ENCODE measurements around the gene GNAS-AS1.

Gene GNAS-AS1

DNA sequence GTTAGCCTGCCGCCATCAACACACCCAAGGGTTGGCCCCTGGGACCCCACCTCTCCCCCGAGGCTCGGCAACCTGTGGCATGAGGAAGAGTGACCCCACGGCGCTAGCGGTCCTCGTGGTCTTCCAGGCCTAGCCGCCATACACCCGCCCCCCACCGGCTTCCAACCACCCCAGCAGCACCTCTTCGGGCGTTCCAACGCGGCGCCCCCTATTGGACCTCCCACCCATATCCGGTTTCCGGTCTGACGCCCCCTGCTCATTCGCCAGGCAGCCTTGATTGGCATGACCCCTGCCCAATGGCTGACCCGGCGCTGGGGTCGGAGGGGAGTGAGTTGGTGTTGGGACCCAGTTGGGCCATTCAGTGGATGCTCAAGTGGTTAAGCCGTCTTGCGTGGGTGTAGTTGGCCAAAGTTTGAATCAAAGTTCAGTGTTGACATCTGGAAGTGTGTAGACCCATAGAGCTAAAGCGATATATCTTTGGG lies at the start of gene GNAS-AS1:
Gene GNAS-AS1, minus strand, starts transcription at position 210 of the 482 bp plus-strand sequence.
- DNase-seq (ENCODE audit: low spot score): peak; percentile 93

DNA sequence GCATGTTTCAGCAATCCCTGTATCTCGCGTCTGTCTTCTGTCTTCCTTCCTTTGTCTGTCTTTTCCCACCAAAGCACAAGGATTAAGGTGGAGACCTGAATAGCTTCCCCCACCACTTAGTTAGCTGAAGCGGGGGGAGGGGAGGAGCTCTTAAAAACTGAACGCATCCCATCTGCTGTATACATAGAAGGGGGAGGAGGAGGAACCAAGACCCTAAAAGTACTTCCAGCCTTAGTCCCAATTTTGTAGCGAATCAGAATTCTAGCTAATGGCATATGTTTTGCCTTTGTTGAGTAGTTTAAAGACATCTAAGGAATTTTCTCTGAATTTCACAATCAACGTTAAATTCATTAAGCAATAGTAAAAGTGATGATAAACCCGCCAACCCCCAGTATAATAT lies 49.7 kb upstream of the GNAS-AS1 start:
- no peak for DNase-seq (ENCODE audit: low spot score)

DNA sequence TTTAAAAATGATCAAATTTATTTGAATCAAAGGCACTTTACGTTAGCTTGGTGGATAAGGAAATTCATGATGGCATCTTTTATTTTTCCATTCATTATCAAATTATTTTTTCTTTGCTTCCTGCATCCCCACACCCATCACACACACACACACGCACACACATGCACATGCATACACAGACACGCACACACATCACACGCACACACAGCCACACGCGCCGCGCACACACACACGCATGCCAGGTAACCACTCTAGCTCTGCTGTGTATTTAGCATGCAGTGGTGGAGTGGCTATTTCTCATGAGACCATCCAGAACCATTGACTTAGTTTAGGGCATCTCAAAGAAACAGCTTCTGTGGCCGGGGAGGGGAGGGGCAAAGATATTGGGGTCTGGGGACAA lies 48.8 kb upstream of the GNAS-AS1 start:
- DNase-seq (ENCODE audit: low spot score): no peak

DNA sequence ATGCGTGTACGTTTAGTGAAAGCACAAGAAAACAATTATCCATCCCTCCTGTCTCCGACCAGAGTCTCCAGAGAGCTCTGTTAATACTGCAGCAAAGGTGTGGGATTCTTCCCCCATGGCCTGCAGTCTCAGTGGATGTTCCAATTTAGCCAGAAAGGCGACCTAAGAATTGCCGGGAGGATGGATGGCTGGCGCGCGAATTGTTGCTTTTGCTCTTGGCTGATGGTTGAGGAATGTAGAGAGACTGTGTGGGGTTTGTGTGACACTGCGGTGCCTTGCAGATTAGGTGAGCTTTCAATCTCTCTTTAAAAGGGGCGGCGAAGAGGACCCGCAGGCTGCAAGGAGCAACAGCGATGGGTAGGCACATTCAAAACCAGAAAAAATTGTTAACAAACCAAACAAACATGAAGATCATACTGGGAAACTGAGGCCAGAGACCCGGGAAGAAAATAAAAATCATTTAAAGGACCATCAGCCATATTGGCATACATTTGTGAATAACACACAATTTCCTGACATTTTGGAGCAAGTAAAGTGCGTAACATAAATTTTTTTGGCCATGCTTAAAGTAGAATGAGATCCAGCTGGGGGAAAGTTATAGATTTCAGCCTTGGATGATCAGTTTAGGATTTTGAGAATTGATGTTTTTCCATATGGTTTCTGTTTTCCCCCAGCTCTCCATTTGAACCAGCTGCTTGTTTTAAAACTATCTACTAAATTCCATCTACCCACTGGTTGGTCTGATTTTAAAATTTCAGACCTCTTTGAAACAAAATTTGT lies 48.1 kb upstream of the GNAS-AS1 start:
- no peak for DNase-seq (ENCODE audit: low spot score)

DNA sequence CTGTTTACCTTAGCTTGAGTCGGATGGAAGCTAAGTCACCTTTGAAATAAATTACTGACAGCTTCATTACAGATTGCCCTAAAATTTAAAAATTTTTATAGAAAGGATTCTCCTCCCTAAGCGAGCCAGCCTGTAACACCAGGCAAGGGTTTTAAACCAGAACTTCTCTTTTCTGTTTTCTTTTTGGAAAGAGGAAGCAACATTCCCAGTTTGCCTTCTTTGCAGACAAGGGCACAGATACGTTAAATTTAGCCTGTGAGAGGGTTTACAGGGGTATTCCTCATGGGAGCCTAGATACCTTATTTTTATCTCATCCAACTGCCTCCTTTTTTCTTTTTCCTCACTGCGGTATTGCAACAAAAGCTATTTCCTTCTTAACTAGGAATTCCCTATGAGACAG lies 46.8 kb upstream of the GNAS-AS1 start:
- no peak for DNase-seq (ENCODE audit: low spot score)

DNA sequence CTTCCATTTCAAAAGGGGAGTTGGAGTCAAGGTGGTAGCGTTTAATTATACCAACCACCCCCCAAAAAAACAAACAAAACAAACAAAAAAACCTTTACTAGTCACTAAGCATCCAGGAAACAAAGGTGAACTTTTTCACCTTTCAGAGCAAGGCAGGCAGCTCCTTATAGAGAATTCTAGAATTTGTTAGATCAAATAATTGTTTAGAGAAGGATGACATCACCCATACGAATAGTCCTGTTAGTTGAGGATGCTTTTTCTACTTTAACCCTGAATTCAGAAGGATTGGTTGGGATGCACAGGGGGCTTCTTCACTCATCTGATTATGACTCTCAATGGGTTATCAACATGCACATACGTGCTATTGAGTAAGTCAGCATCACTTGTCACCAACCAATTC lies 46.1 kb upstream of the GNAS-AS1 start:
- no peak for DNase-seq (ENCODE audit: low spot score)

DNA sequence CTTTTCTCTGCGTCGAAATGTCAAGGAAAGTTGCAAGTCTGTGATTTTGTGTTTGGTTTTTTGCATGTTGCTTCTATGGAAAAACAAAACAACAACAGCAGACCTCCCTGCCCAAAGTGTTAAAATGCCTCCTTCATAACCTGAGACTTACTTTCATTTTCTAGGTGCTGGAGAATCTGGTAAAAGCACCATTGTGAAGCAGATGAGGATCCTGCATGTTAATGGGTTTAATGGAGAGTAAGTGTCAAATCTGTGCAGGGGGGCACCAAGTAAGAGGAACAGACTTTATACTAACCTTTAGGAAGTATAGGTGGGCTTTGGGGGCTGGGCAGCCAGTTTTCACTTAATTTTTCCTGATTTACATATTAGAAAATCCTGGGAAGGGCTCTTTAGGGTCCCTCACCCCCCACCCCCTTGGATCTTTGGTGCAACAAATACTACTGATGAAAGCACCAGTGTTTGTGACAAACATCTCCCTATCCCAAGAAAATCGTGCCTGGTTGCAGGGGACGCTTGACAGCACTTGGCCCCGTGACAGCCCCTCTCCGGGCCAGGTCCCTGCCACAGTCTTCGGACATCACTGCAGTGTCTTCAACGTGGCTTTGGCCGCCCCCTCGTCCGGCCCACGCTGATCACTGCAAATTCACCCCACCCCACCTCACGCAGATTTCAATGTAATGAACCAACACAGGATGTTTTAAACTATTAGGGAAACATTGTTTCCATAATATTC lies 44.9 kb upstream of the GNAS-AS1 start:
- no peak for DNase-seq (ENCODE audit: low spot score)

DNA sequence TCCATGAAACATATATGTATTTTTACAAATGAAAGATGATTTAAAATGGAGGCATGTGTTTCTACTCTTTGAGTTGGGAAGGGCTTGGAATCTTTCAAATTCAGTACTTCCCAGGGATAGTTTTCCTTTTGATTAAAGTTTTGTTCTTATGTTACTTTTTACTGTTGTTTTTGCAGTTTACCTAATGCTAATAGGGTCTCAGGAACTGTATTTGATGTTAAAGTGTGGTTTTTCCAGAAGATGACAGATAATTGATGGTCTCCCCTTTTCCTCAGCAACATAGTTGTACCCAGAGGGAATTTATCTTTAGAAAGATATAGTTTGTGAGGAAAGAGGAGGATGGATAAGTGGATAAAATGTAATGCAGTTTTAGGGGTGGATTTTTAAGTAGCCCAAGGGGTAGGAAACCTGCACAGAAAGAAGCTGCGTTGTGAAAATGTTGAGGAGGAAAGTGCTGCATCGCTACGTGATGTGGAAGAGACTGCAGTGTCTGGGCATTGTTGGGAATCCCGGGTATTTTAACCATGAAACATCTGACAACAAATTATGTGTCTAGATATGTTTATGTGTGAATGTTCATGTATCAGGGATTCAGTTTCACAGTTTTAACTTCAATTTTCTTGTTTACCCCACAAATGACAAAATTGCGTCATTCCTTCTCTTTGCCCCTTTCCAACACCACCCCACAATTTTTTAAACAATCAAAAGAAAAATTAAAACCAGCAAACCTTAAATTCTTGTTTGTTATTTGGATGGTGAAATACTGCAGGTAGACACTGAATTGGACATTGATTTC lies 44.1 kb upstream of the GNAS-AS1 start:
- DNase-seq (ENCODE audit: low spot score): no peak

DNA sequence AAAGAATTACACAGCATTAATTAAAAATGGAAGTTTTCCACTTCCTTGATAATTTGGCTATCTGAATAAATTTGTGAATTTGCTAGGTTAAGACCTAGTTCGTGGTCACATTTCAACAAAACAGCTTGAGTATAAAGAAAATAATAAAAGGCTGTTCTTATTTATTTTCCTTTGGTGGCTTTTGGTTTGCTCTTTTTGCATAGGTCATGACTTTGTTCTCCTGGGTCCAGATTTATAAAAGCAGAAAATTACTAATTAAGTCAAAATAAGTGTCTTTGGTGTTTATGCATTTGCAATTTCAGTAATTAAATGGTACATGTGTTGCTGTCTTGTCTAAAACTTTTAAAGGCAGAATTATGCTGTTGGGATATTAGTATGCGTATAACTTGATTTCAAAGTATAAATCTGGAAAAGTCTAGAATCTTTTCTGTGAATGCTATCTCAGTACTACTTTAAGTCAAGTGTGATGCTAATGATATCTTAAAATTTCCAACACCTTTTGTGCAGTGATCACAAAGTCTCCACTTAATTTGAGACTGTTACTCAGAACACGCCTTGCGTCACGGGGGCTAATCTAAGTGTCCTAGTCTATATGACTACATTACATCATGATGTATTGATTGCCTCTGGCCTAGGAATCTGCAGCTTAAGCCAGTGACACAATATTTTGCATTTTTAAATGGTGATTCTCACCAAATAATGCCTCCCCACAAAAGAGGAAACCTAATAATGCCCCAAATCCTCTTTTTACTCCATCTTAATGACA lies 42.8 kb upstream of the GNAS-AS1 start:
- no peak for DNase-seq (ENCODE audit: low spot score)

DNA sequence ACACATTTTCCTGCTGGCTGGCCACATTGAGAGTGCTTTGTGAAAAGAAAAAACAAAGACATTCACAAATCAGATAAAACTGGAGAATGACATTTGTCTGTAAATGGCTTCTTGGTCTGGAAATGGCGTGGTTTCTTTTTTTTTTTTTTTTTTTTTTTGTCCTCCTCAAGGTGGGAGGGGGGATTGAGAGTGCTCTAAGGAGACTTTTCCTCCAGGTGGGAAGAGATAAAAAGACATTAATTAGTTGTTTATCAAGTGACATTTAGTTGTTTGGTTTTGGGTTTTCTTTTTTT lies 42.2 kb upstream of the GNAS-AS1 start:
- DNase-seq (ENCODE audit: low spot score): no peak

DNA sequence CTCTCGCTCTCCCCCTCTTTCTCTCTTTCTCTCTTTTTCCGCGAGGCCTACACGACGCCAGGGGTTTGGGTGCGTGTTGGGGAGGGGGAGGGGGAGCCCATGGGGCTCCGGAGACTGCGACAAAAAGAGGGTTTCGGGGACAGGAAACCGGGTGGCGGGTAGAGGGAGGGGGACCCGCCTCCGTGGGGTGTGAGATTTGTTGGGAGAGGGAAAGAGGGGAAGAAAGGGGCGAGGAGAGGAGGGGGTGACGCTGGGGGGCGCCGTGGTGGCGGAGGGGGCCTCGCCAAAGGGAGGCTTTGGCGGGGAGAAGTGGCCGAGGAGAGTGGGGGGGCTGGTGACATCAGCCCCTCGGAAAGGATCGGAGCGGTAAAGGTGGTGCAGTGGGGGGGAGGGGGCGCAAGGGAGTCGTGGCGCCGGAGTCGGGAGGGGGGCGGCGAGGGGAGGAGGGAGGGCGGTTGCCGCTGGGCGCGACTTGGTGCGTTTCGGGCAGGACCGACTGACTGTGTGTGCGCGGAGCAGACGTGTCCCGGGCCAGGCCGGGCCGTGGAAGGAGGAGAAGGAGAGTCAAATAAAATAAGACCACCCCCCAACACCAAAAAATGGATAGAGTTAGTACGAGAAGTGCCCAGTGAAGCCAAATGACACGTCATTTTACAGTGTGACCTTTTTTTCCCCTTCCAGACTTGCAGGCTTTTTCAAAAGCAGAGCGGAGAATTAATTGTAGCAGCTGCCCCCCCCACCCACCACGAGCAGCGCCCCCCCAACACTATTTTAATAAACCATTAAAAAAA lies 41.6 kb upstream of the GNAS-AS1 start:
- DNase-seq (ENCODE audit: low spot score): peak; percentile 78

DNA sequence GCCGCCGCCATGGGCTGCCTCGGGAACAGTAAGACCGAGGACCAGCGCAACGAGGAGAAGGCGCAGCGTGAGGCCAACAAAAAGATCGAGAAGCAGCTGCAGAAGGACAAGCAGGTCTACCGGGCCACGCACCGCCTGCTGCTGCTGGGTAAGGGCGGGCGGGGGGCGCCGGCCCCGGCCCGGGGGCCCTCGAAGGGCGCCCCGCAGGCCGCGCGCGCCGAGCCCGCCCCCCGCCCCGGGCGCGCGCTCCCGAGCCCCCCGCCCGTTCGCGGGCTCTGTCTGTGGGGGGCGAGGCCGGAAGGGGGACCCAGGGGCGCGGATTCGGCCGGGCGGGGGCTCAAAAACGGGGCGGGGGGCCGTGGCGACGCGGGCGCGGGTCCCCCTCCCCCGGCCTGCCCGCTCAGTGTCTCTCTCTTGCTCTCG lies 41.0 kb upstream of the GNAS-AS1 start:
- peak; percentile 60 for DNase-seq (ENCODE audit: low spot score)

DNA sequence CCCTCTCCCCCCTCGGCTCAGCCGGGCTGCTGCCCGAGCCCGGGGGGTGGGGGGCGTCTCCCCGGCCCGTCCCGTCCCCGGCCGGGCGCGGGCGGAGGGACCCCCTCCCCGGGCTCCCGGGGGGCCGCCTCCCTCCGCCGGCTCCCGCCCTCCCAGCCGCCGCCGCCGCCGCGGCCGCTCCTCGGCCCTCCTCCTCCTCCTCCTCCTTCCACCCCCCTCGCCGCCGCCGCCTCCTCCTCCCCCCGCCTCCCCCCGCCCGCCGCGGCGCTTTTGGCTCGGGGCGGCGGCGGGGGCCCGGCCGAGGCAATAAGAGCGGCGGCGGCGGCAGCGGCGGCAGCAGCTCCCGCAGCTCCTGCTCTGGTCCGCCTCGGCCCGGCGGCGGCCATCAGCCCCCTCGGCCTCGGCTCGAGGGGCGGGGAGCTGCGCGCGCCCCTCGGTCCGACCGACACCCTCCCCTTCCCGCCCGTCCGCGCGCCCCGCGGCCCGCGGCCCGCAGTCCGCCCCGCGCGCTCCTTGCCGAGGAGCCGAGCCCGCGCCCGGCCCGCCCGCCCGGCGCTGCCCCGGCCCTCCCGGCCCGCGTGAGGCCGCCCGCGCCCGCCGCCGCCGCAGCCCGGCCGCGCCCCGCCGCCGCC lies 40.5 kb upstream of the GNAS-AS1 start:
- DNase-seq (ENCODE audit: low spot score): peak; percentile 74

DNA sequence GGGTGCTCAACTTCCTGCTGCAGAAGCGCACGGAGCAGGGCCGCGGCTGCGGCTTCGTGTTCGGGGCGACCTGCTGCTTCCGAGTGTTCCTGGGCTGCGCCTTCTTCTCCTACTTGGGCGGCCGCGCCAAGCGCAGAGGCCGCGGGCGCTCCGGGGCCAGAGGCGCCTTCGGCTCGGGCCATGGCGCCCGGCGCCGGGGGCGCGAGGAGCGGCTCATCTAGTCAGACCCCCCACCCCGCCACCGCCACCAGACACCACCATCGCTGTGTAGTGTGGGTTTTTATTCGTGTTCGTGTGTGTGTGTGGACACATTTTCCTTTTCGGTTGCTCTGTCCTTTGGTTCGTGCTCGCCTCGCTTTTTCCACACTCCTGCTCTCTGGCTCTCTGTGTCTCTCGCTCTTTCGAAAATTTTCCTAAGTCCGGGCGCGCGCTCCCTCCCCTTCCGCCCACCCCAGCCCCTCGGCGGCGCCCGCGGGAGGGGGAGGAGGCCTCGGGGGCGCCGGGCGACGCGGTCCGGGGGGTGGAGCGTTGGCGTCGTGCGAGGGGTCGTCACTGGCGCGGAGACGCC lies 39.9 kb upstream of the GNAS-AS1 start:
- DNase-seq (ENCODE audit: low spot score): no peak

DNA sequence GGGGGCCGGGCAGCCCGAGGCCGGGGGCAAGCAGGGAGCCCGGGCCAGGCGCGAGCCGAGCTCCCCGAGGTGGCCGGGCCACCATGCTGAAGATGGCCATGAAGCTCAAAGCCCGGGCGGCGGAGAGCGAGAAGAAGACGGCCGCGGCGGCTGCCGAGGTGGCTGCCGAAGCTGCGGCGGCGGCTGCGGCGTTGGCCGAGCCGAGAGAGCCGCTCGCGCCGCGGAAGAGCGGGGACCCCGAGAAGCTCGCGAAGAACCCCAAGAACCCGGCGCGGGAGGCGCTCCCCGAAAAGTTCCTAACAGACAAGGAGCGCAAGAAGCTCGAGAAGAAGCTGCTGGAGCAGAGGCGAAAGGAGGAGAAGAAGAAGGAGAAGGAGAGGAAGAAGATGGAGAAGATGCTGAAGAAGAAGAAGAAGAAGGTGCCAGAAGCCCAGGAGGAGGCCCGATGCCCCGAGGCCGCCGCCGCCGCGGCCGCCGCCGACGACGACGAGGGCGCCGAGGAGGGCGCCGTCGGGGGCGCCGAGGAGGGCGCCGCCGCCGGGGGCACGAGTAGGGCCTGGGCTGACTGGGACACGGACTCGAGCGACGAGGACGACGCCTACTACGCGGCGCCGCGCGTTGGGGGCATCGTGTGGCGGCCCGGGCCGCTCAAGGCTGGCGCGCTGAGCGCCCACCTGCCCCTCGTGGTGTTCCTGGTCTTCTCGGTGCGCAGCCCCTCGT lies 39.3 kb upstream of the GNAS-AS1 start:
- no peak for DNase-seq (ENCODE audit: low spot score)

DNA sequence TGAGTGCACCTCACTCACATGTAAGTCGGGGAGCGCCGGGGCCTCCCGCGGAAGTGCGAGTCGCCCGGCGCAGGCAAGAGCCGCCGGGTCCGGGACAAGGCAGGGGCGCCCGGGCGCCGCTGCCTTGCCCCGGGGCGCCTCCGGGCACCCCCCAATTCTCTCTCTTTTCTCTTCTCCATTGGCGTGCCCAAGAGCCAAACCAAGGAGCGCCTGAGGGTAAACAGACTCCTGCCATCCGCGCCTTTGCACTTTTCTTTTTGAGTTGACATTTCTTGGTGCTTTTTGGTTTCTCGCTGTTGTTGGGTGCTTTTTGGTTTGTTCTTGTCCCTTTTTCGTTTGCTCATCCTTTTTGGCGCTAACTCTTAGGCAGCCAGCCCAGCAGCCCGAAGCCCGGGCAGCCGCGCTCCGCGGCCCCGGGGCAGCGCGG lies 38.6 kb upstream of the GNAS-AS1 start:
- DNase-seq (ENCODE audit: low spot score): no peak

DNA sequence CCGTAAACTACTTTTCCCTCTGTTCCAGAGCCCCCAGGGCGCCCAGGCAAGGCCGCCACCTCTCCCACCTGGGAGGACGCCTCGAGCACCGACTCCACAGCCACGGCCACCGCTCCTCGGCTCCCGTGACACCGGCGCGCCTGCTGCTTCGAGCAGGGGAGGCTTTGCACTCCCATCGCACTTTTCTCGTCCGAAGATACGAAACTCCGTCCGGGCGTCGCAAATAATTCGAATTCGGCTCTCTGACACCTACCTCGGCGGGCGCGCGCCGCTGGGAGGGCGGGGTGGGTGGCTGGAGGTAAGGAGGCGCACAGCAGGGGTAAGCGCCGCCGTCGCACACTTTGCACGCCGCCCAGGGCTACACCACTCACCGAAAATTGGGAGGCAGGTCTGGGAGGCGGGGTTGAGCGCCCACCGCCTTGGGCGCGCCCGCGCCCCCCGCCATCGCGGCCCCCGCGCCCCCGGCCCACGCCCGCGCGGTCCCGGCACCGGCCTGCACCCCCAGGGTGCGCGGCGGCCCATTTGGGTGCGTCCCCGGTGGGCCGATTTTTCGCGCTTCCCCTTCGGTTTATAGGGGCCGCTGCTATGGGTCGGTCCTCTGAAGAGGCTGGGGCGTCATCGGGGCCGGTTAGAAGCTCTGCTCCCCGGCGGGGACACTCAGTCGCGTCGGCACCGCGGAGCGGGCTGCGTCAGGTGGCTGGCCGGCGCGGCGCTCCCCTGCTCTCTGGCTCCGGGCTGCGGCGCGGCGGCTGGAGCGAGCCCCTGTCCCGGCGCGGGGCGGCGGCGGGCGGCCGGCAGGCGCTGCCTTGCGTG lies 38.0 kb upstream of the GNAS-AS1 start:
- DNase-seq (ENCODE audit: low spot score): peak; percentile 86

DNA sequence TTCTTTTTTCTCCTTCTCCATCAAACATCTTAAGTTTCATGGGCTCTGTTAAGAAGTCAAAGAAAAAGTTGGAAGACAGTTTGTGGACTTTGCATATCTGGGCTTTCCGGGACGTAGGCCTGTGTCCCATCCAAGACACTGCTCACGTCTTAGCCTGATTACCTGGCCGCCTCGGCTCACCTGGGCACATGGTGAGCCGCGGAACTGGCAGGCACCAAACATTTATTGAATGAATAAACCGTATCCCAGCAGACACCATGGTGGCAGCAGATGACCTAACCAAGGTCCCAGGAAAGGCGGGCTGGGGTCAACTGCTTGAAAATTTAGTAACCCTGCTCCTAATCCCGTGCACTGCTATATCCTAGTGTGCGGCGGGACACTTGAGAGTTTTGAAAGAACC lies 37.4 kb upstream of the GNAS-AS1 start:
- no peak for DNase-seq (ENCODE audit: low spot score)

DNA sequence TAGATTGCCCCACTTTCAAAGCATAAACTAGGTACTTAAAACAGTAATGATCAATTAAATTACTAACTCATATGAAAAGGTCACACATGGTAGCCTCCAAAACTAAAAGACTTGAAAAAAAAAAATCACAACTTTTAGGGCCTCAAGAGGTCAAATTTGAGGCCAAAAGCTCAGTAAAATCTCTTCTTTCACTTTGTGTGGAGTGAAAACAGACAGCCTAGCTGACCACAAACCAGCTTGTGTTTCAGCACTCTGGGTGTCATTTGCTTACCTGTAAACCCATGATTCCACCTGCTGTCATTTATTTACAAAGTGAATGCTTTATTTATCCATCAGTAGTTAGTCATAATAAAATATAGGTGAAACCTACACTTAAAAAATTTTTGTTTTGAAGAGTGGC lies 35.8 kb upstream of the GNAS-AS1 start:
- DNase-seq (ENCODE audit: low spot score): no peak
